IMR-90 (cell line): ENCODE data around the gene TOB2.

Source experiments
- CTCF ChIP-seq: conservative IDR thresholded peaks from 2 replicates; pipeline ENCODE4 v1.5.1; 2012; ENCODE audit warnings: mild to moderate bottlenecking, low read depth, low read length, improper control_type of control experiment
- SMC3 ChIP-seq: fragments of 150-350 bp; IDR thresholded peaks from 2 replicates; pipeline ENCODE4 v1.6.1; 2016; ENCODE audit warnings: low read depth, mild to moderate bottlenecking, antibody characterized with exemption, low read length, moderate library complexity

- TF ChIP-seq CTCF (no peak), SMC3 (no peak)
These were observed 522 bp downstream of the TOB2 start for GRCh38 chr22:41446057-41446501.
